Measurements from ENCODE around the gene PREX1.
"Not testable (repeated sequence)": the region's sequence is repeated elsewhere in the genome, so short reads cannot be mapped to it uniquely, and the experiment has no call there.

PREX1 gene

GRCh38 chr20:48599106-48599747, 228.6 kb downstream of the PREX1 start:
- H3K27me3 ChIP-seq (ENCODE audit: insufficient read depth, poor library complexity, severe bottlenecking), result peaks cover 6% of the 10 kb centered on the region

GRCh38 chr20:48598303-48598941, 229.4 kb downstream of the PREX1 start:
- not testable (repeated sequence) for H3K4me1 ChIP-seq (ENCODE audit: insufficient read depth, poor library complexity, severe bottlenecking); H3K27ac ChIP-seq (ENCODE audit: poor library complexity, severe bottlenecking); H3K27me3 ChIP-seq (ENCODE audit: insufficient read depth, poor library complexity, severe bottlenecking); H3K36me3 ChIP-seq (ENCODE audit: low read depth); H3K4me3 ChIP-seq (ENCODE audit: severe bottlenecking); H3K9me3 ChIP-seq (ENCODE audit: severe bottlenecking)
- peak; percentile 77 for DNase-seq (ENCODE audit: low spot score)
- ATAC-seq (ENCODE audit: low read depth), result peak; percentile 50

More at GRCh38 chr20:48599106-48599747, 228.6 kb downstream of the PREX1 start:
- ATAC-seq (ENCODE audit: low read depth), result no peak
- Histone ChIP-seq H3K27ac (ENCODE audit: poor library complexity, severe bottlenecking) (no peak overlapping the region), H3K4me3 (ENCODE audit: severe bottlenecking) (no peak overlapping the region), H3K4me1 (ENCODE audit: insufficient read depth, poor library complexity, severe bottlenecking) (no peaks in the 10 kb centered on the region), H3K9me3 (ENCODE audit: severe bottlenecking) (no peaks in the 10 kb centered on the region), H3K36me3 (ENCODE audit: low read depth) (no peaks in the 10 kb centered on the region)
- no peak for TF ChIP-seq CTCF (IDR thresholded peaks at IDR 0.05; ENCODE audit: poor library complexity, severe bottlenecking)
- DNase-seq (ENCODE audit: low spot score), result peak; percentile 76

GRCh38 chr20:48597521-48598302, 230.1 kb downstream of the PREX1 start:
- Histone ChIP-seq H3K4me3 (ENCODE audit: severe bottlenecking) (no peak overlapping the region), H3K4me1 (ENCODE audit: insufficient read depth, poor library complexity, severe bottlenecking) (no peaks in the 10 kb centered on the region), H3K36me3 (ENCODE audit: low read depth) (no peaks in the 10 kb centered on the region), H3K27me3 (ENCODE audit: insufficient read depth, poor library complexity, severe bottlenecking) (peaks cover 6% of the 10 kb centered on the region), H3K9me3 (ENCODE audit: severe bottlenecking) (no peaks in the 10 kb centered on the region), H3K27ac (ENCODE audit: poor library complexity, severe bottlenecking) (no peak overlapping the region)
- TF ChIP-seq CTCF (IDR thresholded peaks at IDR 0.05; ENCODE audit: poor library complexity, severe bottlenecking), result no peak
- ATAC-seq (ENCODE audit: low read depth) (peak; percentile 50), DNase-seq (ENCODE audit: low spot score) (peak; percentile 79)

- no peaks in the 10 kb centered on the region for H3K36me3 ChIP-seq (ENCODE audit: low read depth)
Measured at GRCh38 chr20:48596334-48596898, 231.4 kb downstream of the PREX1 start.

More at GRCh38 chr20:48596334-48596898, 231.4 kb downstream of the PREX1 start:
- no peaks in the 10 kb centered on the region for H3K4me1 ChIP-seq (ENCODE audit: insufficient read depth, poor library complexity, severe bottlenecking)
- H3K9me3 ChIP-seq (ENCODE audit: severe bottlenecking), result no peaks in the 10 kb centered on the region
- ATAC-seq (ENCODE audit: low read depth), result no peak
- TF ChIP-seq CTCF (IDR thresholded peaks at IDR 0.05; ENCODE audit: poor library complexity, severe bottlenecking), result no peak
- no peak for DNase-seq (ENCODE audit: low spot score)
- no peak overlapping the region for H3K4me3 ChIP-seq (ENCODE audit: severe bottlenecking)
- H3K27me3 ChIP-seq (ENCODE audit: insufficient read depth, poor library complexity, severe bottlenecking), result no peaks in the 10 kb centered on the region
- no peak overlapping the region for H3K27ac ChIP-seq (ENCODE audit: poor library complexity, severe bottlenecking)
